ENCODE data around the gene PKHD1.

PKHD1 gene

DNA sequence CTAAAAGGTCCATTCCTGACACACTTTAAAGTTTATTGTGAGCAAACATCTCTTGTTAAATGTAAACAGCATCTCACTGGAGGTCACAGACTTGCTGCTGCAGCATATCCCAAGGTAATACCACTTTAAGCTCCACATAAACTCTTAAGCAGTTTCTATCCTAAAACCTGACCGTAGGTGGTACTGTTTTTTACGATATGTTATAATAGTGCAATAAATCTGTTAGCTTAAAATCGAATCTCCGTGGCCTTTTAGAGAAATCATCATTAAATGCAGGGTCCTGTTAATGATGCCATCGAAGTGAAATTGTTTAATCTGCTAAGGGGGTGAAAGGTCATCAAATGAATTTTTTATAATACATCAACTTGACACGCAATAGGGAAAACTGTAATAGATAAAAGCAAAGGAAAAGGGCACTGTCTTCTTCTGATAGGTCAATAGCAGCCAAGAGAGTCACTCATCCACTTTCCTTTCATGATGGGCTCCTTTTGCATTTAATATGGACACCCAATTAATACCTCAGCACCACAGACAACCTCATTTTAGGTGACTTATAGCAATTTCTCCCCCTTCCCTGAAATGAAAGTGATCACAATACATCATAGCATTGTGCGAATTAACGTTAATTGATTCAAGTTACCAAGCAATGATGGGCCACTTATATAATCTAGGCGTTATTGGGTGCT lies 436.1 kb downstream of the PKHD1 start:
- no peak for TF ChIP-seq CSDC2 (CRISPR knock-in tag; IDR thresholded peaks at IDR 0.05)
- no peak for ATAC-seq

DNA sequence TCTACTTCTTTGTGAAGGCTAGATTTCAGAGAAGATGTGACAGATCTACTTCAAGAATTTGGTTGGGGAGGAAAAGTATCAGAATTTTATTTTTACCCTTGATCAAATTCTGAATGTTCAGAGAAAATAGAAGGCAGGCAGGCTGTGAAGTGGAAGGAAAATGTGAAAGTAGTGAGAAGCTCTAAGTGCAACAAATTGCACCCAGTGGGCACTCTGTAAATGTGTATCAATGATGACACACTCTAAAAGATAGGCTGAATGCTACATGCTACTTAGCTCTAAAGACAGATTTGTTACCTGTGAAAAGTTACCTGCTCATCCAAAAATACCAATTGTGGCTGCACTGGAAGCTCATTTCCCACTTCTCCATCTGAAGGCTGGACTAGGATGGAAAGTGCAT lies 438.6 kb downstream of the PKHD1 start:
- TF ChIP-seq RARB (CRISPR knock-in tag; IDR thresholded peaks at IDR 0.05) (no peak), ISL1 (CRISPR knock-in tag; IDR thresholded peaks at IDR 0.05) (no peak), ZFP3 (CRISPR knock-in tag; IDR thresholded peaks at IDR 0.05) (no peak), ZNF565 (CRISPR knock-in tag; conservative IDR thresholded peaks at IDR 0.05; ENCODE audit: low read depth) (no peak), CSDC2 (CRISPR knock-in tag; IDR thresholded peaks at IDR 0.05) (no peak), ESRRG (CRISPR knock-in tag; IDR thresholded peaks at IDR 0.05) (no peak), TCF4 (CRISPR knock-in tag; IDR thresholded peaks at IDR 0.05; ENCODE audit: borderline replicate concordance) (no peak), PPARA (CRISPR knock-in tag; IDR thresholded peaks at IDR 0.05; ENCODE audit: borderline replicate concordance) (no peak), ZNF70 (CRISPR knock-in tag; IDR thresholded peaks at IDR 0.05) (no peak), TOX (CRISPR knock-in tag; IDR thresholded peaks at IDR 0.05; ENCODE audit: borderline replicate concordance) (no peak)
- TF ChIP-seq, protein P1, sequence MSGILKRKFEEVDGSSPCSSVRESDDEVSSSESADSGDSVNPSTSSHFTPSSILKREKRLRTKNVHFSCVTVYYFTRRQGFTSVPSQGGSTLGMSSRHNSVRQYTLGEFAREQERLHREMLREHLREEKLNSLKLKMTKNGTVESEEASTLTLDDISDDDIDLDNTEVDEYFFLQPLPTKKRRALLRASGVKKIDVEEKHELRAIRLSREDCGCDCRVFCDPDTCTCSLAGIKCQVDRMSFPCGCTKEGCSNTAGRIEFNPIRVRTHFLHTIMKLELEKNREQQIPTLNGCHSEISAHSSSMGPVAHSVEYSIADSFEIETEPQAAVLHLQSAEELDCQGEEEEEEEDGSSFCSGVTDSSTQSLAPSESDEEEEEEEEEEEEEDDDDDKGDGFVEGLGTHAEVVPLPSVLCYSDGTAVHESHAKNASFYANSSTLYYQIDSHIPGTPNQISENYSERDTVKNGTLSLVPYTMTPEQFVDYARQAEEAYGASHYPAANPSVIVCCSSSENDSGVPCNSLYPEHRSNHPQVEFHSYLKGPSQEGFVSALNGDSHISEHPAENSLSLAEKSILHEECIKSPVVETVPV (CRISPR knock-in tag; IDR thresholded peaks at IDR 0.05), result no peak
- TF ChIP-seq, protein P2, sequence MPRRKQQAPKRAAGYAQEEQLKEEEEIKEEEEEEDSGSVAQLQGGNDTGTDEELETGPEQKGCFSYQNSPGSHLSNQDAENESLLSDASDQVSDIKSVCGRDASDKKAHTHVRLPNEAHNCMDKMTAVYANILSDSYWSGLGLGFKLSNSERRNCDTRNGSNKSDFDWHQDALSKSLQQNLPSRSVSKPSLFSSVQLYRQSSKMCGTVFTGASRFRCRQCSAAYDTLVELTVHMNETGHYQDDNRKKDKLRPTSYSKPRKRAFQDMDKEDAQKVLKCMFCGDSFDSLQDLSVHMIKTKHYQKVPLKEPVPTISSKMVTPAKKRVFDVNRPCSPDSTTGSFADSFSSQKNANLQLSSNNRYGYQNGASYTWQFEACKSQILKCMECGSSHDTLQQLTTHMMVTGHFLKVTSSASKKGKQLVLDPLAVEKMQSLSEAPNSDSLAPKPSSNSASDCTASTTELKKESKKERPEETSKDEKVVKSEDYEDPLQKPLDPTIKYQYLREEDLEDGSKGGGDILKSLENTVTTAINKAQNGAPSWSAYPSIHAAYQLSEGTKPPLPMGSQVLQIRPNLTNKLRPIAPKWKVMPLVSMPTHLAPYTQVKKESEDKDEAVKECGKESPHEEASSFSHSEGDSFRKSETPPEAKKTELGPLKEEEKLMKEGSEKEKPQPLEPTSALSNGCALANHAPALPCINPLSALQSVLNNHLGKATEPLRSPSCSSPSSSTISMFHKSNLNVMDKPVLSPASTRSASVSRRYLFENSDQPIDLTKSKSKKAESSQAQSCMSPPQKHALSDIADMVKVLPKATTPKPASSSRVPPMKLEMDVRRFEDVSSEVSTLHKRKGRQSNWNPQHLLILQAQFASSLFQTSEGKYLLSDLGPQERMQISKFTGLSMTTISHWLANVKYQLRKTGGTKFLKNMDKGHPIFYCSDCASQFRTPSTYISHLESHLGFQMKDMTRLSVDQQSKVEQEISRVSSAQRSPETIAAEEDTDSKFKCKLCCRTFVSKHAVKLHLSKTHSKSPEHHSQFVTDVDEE (CRISPR knock-in tag; IDR thresholded peaks at IDR 0.05), result no peak
- no peak for ATAC-seq

DNA sequence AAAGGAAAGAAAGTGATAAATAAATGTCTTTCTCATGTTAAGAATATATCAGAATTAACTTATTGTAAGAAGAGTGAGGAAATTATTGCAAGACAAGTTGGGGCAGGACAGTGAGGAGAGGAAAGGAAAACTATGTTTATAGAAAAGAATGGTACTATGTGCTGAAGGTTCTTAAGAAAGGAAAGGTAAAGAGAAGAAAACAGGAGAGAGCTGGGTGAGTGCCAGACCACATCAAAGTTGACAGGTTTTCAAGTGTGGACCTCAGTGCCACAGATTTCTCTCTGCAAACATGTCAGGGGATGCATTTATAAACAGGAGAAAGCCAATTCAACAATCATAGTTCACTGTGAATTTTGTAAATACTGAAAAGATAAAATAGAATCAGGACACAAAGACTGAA lies 439.2 kb downstream of the PKHD1 start:
- TF ChIP-seq, protein P1 (CRISPR knock-in tag; IDR thresholded peaks at IDR 0.05), result no peak
- TF ChIP-seq ESRRG (CRISPR knock-in tag; IDR thresholded peaks at IDR 0.05) (no peak), OSR1 (CRISPR knock-in tag; IDR thresholded peaks at IDR 0.05) (no peak), CSDC2 (CRISPR knock-in tag; IDR thresholded peaks at IDR 0.05) (no peak)
- TF ChIP-seq, protein P3, sequence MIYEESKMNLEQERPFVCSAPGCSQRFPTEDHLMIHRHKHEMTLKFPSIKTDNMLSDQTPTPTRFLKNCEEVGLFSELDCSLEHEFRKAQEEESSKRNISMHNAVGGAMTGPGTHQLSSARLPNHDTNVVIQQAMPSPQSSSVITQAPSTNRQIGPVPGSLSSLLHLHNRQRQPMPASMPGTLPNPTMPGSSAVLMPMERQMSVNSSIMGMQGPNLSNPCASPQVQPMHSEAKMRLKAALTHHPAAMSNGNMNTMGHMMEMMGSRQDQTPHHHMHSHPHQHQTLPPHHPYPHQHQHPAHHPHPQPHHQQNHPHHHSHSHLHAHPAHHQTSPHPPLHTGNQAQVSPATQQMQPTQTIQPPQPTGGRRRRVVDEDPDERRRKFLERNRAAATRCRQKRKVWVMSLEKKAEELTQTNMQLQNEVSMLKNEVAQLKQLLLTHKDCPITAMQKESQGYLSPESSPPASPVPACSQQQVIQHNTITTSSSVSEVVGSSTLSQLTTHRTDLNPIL (CRISPR knock-in tag; IDR thresholded peaks at IDR 0.05; ENCODE audit: low read depth), result no peak
- TF ChIP-seq, protein P2 (CRISPR knock-in tag; IDR thresholded peaks at IDR 0.05), result no peak
- ATAC-seq, result no peak

DNA sequence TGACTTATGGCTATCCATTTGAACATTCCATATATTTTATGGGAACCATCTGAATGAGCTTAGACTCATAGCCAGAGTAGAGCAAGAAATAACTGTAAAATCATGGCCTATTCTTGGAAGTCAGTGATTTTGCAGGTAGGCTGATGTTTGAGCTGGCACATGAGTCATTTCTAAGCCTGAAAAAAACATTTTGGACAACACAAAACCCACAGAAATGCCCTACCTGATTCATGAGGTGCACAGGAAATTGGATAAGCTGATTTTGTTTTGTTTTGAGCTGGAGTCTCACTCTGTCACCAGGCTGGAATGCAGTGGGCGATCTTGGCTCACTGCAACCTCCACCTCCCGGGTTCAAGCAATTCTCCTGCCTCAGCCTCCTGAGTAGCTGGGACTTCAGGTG lies 443.0 kb downstream of the PKHD1 start:
- TF ChIP-seq, protein P4, sequence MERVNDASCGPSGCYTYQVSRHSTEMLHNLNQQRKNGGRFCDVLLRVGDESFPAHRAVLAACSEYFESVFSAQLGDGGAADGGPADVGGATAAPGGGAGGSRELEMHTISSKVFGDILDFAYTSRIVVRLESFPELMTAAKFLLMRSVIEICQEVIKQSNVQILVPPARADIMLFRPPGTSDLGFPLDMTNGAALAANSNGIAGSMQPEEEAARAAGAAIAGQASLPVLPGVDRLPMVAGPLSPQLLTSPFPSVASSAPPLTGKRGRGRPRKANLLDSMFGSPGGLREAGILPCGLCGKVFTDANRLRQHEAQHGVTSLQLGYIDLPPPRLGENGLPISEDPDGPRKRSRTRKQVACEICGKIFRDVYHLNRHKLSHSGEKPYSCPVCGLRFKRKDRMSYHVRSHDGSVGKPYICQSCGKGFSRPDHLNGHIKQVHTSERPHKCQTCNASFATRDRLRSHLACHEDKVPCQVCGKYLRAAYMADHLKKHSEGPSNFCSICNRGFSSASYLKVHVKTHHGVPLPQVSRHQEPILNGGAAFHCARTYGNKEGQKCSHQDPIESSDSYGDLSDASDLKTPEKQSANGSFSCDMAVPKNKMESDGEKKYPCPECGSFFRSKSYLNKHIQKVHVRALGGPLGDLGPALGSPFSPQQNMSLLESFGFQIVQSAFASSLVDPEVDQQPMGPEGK (CRISPR knock-in tag; IDR thresholded peaks at IDR 0.05; ENCODE audit: borderline replicate concordance), result no peak
- ATAC-seq, result no peak
